WI38 (cell line): ENCODE data around the gene CHRNA4.
"Not testable (repeated sequence)": the region's sequence is repeated elsewhere in the genome, so short reads cannot be mapped to it uniquely, and the experiment has no call there.

ENCODE experiments used
- H3K4me3 ChIP-seq: 2 replicates; pipeline ENCODE4 v1.5.1; 2011; ENCODE audit warnings: low read depth, mild to moderate bottlenecking, control low read depth, low read length
- CTCF ChIP-seq: IDR thresholded peaks from 2 replicates; pipeline ENCODE4 v1.5.1; 2012; ENCODE audit warnings: low read depth, mild to moderate bottlenecking, control low read depth, low read length

Gene CHRNA4

GRCh38 chr20:63308218-63308911, 52.8 kb downstream of the CHRNA4 start:
- H3K4me3 ChIP-seq: no peak overlapping the region
- no peak for TF ChIP-seq CTCF

GRCh38 chr20:63307538-63308217, 53.5 kb downstream of the CHRNA4 start:
- H3K4me3 ChIP-seq: no peak overlapping the region
- no peak for TF ChIP-seq CTCF

- no peak for TF ChIP-seq CTCF
- no peak overlapping the region for H3K4me3 ChIP-seq
Measured at GRCh38 chr20:63306673-63307537, 54.2 kb downstream of the CHRNA4 start.

- not testable (repeated sequence) for H3K4me3 ChIP-seq
Measured at GRCh38 chr20:63305933-63306672, 55.0 kb downstream of the CHRNA4 start.

- no peak for TF ChIP-seq CTCF
- H3K4me3 ChIP-seq: no peak overlapping the region
Measured at GRCh38 chr20:63305393-63305792, 55.8 kb downstream of the CHRNA4 start.

- no peak for TF ChIP-seq CTCF
- H3K4me3 ChIP-seq: no peak overlapping the region
Measured at GRCh38 chr20:63303095-63303666, 58.0 kb downstream of the CHRNA4 start.

GRCh38 chr20:63301671-63302070, 59.5 kb downstream of the CHRNA4 start:
- TF ChIP-seq CTCF: no peak
- H3K4me3 ChIP-seq: no peak overlapping the region
